ENCODE data around the gene IARS1. TPM values are rescaled to one million over a fixed set of nuclear protein-coding genes. Genes with fewer than 3 reads are reported as not detected.

The IARS1 gene
- polyA plus RNA-seq, 3 donors, result 7.1 to 24.2 (median 22.8) TPM

GRCh38 chr9:92341578-92341977 is 48.1 kb upstream of the IARS1 start:
- no peak overlapping the region for H3K4me3 Mint-ChIP-seq
- TF ChIP-seq CTCF (IDR thresholded peaks at IDR 0.05), result no peak
- no peak overlapping the region for H3K27ac ChIP-seq (ENCODE audit: low read depth in 1 of 2, low read length in 2 of 2)
- H3K36me3 Mint-ChIP-seq, result peaks cover 24 to 40% of the 10 kb centered on the region in 2 donors
- no peak overlapping the region for H3K4me2 ChIP-seq (replicated peaks; ENCODE audit: extremely low read depth, low read length, poor library complexity, severe bottlenecking)
- no peak overlapping the region for H3K4me3 ChIP-seq (replicated peaks in 1 of 3; ENCODE audit: low read depth in 2 of 3, low read length in 3 of 3)
- H3K27ac Mint-ChIP-seq, result peak overlapping the region in 1 of 7 donors; percentile 33
- no peaks in the 10 kb centered on the region for H4K20me1 ChIP-seq (ENCODE audit: insufficient read depth, low read length)
- intact Hi-C loops (cut with micrococcal nuclease), result no loop called here
- no peaks in the 10 kb centered on the region for H3K27me3 Mint-ChIP-seq (ENCODE audit: low read depth in 3 of 3)
- H3K9ac ChIP-seq (ENCODE audit: insufficient read depth, low read length, poor library complexity, severe bottlenecking), result no peak overlapping the region
- H3K9me3 Mint-ChIP-seq, result peaks cover 0 to 6% (median 2%) of the 10 kb centered on the region in 7 donors
- no peak for DNase-seq
- H2AFZ ChIP-seq (ENCODE audit: insufficient read depth, low read depth, low read length, poor library complexity, severe bottlenecking), result no peak overlapping the region
- WGBS (ENCODE audit: insufficient coverage), result 89% methylated on average over 1 of the region's 1 CpG
- no peaks in the 10 kb centered on the region for H3K27me3 ChIP-seq (ENCODE audit: control insufficient read depth in 2 of 2, insufficient read depth in 2 of 2, low read length in 2 of 2)
- H3K4me1 Mint-ChIP-seq, result no peaks in the 10 kb centered on the region
- H3K9me3 ChIP-seq (replicated peaks in 1 of 2; ENCODE audit: control insufficient read depth in 1 of 2, insufficient read depth in 1 of 2, low read length in 2 of 2), result no peaks in the 10 kb centered on the region
- no peaks in the 10 kb centered on the region for H3K4me1 ChIP-seq (ENCODE audit: control insufficient read depth in 1 of 2, insufficient read depth in 2 of 2, low read length in 2 of 2)
- no peaks in the 10 kb centered on the region for H3K79me2 ChIP-seq (ENCODE audit: insufficient read depth, low read length)
- H3K36me3 ChIP-seq (replicated peaks in 1 of 2; ENCODE audit: control insufficient read depth in 1 of 2, insufficient read depth in 2 of 2, low read length in 2 of 2), result peaks cover 3 to 42% of the 10 kb centered on the region in 2 donors

GRCh38 chr9:92333282-92333634 is 39.8 kb upstream of the IARS1 start:
- H3K9me3 ChIP-seq (replicated peaks in 1 of 2; ENCODE audit: control insufficient read depth in 1 of 2, insufficient read depth in 1 of 2, low read length in 2 of 2), result no peaks in the 10 kb centered on the region
- H3K4me3 Mint-ChIP-seq, result no peak overlapping the region
- no peaks in the 10 kb centered on the region for H3K9me3 Mint-ChIP-seq
- H3K79me2 ChIP-seq (ENCODE audit: insufficient read depth, low read length), result peaks cover 4% of the 10 kb centered on the region
- H3K27ac ChIP-seq (ENCODE audit: low read depth in 1 of 2, low read length in 2 of 2), result no peak overlapping the region
- peaks cover 1% of the 10 kb centered on the region for H3K4me1 Mint-ChIP-seq
- intact Hi-C loops (cut with micrococcal nuclease), result no loop called here
- no peaks in the 10 kb centered on the region for H3K4me1 ChIP-seq (ENCODE audit: control insufficient read depth in 1 of 2, insufficient read depth in 2 of 2, low read length in 2 of 2)
- no peak overlapping the region for H3K4me2 ChIP-seq (replicated peaks; ENCODE audit: extremely low read depth, low read length, poor library complexity, severe bottlenecking)
- no peak overlapping the region for H3K9ac ChIP-seq (ENCODE audit: insufficient read depth, low read length, poor library complexity, severe bottlenecking)
- peaks cover 3 to 29% of the 10 kb centered on the region in 2 donors for H3K36me3 ChIP-seq (replicated peaks in 1 of 2; ENCODE audit: control insufficient read depth in 1 of 2, insufficient read depth in 2 of 2, low read length in 2 of 2)
- peaks cover 0 to 2% (median 0%) of the 10 kb centered on the region in 3 donors for H3K27me3 Mint-ChIP-seq (ENCODE audit: low read depth in 3 of 3)
- peak overlapping the region in 1 of 7 donors; percentile 23 for H3K27ac Mint-ChIP-seq
- no peak for DNase-seq
- peaks cover 10 to 38% of the 10 kb centered on the region in 2 donors for H3K36me3 Mint-ChIP-seq
- 94% methylated on average over 2 of the region's 2 CpGs for WGBS (ENCODE audit: insufficient coverage)
- H2AFZ ChIP-seq (ENCODE audit: insufficient read depth, low read depth, low read length, poor library complexity, severe bottlenecking), result no peak overlapping the region
- no peaks in the 10 kb centered on the region for H4K20me1 ChIP-seq (ENCODE audit: insufficient read depth, low read length)
- no peak overlapping the region for H3K4me3 ChIP-seq (replicated peaks in 1 of 3; ENCODE audit: low read depth in 2 of 3, low read length in 3 of 3)
- TF ChIP-seq CTCF (IDR thresholded peaks at IDR 0.05), result no peak
- H3K27me3 ChIP-seq (ENCODE audit: control insufficient read depth in 2 of 2, insufficient read depth in 2 of 2, low read length in 2 of 2), result no peaks in the 10 kb centered on the region
